H4 (cell line): Measurements from ENCODE around the gene RRBP1. TPM values are rescaled to one million over a fixed set of nuclear protein-coding genes. Genes with fewer than 3 reads are reported as not detected.

ENCODE experiments used
- DNase-seq: peaks from one replicate; pipeline ENCODE4 v3.0.0-alpha.2; 2015; ENCODE audit warnings: low spot score
- total RNA-seq: library from RNA; depleted of rRNA; stranded (reverse); fragments of >200 nt; shearing (Covaris generic); gene quantifications from 2 replicates; pipeline ENCODE4 v1.2.3, GENCODE V29; 2014

Gene RRBP1
- total RNA-seq, 1 experiment from 2014 or later, result 61.6 TPM

DNA sequence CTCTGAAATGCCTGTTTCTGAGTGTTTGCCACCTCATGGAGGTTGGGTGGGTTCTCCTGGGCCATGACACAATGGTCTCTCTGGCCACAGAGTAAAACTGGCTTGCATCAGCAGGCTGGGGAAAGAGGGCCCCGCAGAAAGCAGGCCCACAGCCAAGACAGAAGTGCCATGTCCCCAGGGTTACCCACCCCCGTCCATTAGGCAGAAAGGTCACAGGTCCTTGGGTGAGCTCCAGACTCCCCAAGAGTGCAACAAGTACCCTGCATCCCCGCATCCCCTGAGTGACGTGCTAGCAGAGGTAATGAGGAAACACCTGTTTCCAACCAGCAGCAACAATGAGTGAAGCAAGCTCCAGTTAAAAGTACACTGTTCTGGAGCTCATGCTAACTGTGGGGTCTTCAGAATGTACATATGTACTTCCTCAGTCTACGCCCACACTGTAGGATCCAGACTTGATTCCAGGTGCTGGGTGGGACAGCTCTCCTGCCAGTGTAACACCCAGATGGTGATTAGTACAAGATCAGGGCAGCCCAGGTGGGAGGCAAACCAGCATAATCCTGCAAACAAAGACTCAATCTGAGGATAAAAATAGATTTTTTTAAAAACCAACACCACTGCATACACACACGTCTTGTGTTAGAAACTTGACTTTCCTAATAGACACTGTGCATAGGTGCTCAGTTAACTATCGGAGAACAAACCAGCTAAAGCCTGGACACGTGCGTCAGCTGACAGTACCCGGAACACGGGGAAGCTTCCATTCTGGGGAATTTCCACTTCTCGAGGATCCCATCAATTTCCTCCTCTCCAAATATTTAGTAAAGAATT lies 31.5 kb downstream of the RRBP1 start:
- no peak for DNase-seq

DNA sequence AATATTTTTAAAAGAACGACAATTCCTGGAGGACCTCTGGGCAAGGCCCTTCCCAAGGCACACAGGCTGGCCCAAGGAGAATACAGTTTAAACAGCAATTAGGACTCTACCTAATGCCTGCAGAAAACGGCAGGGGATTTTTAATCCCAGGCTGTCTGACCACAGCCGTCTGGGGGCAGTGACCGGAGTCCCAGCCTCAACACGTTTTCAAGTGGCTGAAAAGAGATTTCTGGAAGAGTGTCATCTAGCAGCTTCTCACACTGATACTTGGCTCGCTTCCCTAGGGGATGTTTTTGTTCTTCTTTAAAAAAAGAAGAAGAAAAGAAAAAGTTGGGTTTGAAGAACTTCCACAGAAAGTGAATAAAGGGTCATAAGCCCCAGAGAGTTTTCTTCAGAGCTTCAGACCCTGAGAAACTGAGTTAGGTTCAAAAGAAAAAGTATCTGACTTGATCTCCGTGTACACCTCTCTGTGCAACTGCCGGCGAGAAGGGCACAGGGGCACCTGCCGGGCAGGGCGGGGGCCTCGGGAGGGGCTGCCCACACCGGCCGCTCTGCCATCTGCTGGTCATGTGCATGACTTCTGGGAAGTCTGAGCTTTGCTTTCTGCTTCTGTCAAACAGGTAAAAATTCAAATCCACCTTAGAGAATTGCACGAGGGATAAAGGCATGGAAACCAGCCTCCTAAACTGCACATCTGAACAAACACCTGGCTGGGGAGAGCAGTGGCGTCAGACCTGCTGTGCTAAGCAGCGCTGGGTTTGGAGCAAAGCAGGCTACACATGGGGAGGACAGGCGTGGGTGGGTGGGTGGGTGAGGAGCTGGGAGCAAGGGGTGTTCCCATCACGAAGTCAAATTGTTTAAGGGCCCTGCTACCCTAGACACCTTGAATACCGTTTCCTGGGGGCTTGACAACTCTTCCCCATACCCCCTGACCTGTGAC lies 33.0 kb downstream of the RRBP1 start:
- no peak for DNase-seq

DNA sequence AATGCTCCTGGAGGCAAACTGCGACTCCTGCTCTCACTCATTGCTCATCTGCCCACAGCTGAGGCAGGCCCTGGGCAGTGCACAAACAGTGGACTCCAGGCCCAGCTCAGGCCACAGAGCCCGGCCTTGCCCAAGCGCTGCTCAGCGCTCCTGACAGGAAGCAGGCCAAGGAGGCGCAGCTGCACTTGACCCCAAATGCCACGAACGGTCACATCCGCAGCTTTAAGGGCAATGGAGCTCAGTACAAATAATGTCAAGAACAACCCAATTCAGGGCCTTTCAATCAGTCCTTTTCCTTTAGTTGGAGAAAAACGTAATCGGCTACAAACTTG lies 33.8 kb downstream of the RRBP1 start:
- DNase-seq, result no peak

DNA sequence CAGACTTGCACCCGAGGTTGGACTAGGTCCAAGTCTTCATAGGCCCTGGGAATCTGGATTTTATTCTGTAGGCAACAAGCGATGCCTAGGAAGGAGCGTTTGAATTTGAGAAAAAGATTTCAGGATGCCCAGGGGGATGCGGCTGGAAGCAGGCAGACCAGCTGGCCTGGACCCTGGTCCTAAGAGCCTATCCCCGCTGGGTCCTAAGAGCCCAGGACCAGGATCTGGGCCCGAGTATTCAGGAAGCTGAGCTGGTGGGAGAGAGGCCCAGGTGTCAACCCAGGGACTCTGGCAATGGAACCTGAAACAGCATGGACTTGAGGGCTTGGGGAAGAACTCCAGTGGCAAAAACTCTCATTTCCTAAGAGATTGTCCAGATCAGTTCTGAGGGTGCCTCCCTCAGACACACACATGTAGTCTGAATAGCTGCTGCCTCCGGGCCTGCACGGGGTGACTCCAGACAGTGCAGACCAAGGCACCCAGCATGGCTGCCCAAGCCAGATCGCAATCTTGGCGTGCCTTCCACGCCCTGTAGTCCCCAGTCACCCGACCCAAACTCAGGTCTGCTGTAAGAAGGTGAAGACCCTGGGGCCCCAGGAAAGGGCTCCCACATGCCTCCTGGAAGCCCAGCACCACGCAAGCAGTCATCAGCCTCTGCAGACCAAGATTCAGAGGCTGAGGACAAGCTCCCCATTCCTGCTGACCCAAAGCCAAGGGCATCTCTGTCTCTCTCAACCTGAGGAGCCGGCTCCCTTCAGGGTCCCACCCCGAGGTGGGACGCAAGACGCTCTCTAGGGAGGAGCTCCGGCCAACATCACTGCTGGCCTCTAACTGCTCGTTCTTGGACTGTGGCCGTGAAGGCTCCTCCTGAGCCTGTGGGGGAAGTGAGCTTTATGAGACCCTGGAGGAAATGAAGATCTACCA lies 34.4 kb downstream of the RRBP1 start:
- no peak for DNase-seq

DNA sequence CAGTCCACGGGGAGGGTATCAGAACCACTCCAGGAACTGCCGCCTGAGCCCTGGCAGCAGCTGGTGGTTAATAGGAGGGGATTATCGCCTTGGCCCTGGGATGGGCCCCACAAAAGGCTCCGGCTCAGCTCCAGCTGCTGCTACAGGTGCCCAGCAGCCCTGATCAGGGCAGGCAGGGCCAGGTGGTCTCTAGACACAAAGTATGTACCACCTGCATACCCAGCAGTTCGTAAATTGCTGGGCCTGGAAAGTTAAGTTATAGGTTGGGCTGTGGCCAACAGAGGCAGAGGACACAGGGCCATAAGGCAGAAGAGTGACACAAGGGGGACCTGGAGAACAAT lies 35.1 kb downstream of the RRBP1 start:
- no peak for DNase-seq

DNA sequence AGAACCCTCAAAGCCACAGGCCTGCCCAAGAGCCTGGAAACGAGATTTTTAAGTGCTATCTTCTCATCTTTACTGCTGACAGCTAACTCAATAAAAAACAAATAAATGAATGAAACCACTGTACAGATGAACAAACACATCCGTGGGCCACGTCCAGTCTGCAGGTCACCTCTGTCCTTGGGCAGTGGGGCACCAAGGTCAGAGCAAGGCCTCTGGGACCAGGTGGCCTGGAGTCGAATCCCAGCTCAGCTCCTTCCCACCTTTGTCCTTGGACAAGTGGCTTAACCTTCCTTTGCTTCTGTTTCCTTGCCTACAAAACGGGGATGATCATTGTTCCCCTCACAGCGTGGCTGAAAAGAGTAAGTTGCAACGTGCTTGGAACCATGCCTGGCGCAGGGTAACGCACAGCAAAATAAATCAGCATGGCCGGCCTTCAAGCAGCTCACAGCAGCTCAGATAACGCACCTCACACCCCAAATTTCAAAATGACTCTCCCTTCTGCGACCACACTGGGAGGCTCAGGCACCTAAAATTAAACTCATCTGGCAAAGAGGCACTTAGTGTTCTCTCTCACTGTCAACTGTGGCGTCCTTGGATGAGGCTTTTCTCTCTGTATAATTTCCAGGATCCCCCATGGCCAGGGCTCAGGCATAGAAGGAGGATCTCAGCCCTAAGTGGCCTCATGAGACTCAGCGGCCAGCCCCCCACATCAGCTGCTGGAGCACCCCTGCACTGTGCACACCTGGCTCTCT lies 35.7 kb downstream of the RRBP1 start:
- DNase-seq, result no peak

DNA sequence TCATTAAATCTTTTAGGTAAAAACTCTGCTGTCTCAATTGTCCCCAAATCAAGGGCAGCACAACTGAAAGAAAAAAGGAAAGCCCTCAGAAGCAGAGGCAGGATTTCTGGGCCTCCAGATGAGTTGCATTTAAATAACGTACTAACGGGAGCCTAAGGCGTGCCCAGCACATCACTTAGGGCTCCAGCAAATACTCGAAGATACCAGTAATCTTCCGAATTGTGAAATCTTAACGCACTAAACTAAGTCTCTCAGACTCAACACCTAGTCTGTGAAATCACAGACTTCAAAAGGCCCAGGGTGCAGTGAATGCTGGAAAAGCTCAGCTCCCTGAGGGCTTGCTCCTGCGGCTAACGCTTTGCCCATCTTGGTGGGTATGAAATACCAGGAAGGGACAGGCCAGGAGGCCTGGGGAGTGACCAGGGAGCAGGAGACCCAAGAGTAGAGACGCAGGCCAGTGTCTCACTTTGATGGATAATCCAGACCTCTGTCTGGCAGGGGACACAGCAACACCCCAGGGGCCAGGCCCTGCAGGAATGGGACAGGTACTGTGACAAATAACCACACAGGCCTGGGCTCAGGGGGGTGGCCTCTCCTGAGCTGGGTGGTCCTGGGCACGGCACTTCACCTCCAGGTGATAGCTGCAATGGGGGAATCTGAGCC lies 36.4 kb downstream of the RRBP1 start:
- no peak for DNase-seq

DNA sequence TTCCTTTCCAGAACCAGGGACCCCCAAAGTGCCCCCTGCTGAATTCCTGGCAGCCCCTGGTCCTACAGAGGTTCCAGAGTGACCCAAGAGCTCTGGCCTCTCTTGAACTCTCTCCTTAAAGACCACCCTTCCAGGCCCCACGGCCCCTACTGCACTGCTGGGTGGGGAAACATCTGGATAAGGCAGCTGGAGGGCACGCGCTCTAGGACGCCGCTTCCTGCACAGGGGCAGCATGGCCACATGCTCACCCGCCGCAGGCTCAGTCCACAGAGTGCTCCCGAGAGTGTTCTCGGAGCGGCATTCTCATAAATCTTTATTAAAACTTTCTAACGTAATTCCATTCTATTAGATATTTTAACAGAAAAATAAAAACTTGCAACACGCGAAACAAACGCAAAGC lies 37.0 kb downstream of the RRBP1 start:
- no peak for DNase-seq

DNA sequence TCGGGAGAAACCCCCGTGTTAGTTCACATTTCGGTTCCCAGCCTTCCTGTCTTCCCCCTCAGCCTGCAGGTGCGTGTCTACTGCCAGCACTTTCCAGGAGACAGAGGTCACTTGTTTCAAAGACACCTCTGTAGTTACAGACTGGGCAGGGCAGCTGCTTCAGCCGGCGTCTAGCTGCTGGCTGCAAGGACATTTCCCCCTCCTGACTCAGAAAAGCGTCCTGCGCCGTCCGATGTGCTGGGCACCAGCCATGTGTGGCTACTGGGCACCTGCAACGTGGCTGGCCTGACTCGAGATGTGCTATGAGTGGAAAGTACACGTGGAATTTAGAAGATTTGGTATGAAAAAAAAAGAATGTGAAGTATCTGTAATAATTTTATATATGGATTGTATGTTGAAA lies 37.6 kb downstream of the RRBP1 start:
- no peak for DNase-seq

DNA sequence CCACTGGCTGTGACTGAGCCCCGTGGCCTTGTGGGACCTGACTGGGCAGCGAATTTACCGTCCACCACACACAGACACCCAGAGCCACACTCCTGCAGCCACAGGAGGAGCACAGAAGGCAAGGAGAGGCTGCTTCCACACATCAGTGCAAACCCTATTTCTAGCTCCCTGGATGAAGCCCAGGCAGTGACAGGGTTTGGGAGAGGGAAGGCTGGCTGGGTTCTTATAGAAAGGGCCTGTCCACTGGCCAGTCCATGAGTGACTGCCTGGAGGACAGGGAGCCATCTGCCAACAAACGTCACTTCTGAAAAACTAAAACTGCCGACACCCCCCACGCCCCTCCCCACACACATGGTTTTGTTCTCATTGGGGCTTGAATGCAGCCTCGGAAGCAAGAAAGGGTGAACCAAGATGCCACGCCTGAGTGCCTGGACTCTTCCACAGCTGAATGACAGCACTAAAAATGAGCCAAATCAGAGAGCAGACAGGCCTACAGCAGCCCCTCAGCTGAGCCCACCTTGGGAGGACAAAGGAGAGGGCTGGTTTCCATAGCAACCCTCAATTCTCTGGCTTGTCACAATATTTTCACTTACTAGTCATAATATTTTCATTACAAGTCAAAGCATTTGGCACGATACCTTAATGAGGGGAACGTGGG lies 38.4 kb downstream of the RRBP1 start:
- DNase-seq, result no peak

DNA sequence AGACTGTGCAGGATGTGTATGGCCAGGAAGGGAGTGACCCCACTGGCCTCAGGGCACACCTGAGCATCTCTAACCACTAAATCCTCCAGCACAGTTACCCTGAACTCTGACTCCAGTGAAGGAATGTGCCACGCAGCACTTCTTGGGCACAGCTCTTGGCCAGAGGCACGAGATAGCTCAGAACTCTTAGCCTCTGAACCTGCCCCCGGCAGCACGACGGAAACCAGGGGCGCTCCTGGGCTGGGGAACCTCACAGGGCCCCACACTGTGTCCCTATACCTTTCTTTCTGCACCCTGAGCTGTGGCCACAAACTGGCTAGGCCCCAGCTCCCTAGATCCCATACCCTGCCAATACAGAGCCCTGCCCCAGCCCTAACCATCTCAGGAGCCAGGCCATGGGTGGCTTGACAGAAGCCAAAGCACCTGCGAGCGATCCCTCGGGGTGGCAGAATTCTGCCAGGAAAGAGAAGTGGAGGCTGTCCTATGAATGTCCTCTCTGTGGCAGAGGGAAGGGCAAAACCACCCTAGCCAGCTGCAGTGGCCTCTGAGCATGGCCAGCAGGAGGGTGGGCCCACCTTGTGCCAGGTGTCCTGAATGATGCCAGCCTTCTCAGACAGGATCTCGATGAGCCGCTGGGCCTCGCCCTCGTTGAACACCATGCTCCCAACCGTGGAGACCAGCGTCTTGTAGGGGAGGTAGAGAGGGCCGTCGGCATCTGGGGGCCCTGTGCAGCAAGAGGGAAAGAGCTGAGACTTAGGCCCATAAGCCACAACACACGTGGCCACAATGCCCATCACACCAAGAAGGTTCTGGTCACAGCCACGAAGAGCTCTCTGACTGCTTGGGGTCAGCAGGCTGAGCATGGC lies 39.4 kb downstream of the RRBP1 start:
- DNase-seq, result no peak

DNA sequence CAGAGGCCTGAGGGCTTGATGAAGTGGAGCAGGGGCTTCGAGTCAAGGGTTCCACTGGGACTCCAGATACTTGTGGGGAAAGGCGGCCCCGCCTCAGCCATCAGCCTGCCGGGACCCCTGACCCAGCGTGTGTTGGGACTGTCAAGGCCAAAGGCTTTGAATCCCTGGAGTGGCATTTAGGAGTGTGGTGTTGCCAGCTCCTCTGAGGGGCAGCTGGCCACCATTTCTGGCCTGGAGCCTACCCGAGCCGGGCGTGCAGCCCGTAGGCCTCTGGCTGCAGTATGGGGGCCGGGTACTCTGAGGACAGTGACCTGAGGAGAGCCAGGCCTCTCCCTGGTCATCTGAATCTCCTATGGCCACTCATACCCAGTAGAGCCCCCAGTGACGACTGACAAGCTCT lies 40.0 kb downstream of the RRBP1 start:
- DNase-seq, result no peak

DNA sequence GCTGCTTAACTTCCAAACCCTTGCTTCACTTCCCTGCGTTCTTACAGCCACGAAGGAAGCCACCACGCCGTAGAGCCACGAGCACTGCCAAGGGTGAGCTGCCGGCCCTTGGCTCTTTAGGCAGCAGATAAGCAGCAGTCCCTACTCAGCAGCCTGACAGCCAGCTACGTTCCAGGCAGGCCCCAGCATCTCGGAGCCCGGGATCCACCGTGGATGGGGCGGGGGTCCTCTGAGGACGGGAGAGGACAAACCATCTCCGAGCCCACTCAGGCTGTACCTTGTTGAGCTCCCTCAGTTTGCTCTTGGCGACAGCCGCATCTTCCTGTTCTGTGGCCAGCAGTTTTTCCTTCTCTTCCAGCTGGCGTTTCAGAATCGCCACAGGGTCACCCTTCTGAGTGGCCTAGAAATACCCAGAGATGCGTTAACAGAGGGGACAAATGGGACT lies 40.5 kb downstream of the RRBP1 start:
- DNase-seq, result no peak

DNA sequence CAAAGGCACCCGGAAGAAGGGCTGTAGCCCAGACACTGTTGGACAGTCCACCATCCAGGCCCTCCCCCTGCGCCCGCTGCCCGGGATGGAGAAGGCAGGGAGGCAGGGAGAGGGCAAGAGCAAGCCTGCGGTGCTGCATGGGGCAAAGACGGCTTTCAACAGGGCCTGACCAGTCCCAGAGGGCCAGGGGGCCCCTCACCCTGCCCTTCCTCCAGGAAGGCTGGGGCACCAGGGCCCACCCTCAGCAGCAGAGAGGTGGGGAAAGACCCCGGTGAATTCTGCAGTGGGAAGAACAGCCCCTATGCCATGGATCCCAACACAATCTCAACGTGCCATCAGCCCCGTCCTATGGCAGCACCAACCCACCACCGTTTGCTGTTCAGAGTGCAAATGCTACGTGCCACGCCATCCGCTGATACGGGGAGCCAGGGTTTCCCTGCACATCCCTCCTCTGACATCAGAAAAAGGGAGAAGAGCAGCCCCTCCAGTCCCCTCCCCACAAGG lies 41.1 kb downstream of the RRBP1 start:
- DNase-seq, result no peak

DNA sequence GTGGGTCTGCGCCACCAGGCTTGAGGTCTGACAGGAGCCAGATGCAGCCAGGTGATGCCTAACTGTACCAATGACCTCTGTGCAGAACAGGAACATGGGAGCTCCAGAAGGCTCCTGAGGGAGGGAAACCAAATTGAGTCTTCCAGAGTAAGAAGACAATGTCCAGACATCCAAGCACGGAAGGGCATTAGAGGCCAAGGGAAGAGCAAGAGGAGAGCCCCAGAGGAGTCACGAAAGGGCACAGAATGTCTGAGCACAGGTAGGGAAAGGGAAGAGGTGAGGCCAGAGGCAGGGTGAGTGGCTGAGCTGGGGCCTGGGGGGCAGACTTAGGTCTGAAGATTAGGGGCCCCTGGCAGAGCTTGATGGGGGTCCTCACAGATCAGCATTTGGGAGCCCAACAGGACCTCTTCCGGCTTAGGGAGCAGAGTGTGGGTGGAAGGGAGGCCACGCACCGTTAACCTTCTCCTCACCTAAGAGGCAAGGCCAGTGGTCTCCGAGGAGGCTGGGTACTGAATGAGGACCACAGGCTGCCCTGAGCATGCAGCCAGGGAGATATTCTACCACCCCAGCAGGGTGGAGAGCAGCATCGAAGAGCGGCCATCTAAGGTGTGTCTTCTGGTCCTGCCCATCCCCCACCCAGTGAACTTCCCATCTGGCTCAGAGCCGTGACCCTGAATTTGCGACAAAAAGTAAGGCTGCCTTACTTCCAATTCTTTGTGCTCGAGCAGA lies 41.7 kb downstream of the RRBP1 start:
- DNase-seq, result no peak

DNA sequence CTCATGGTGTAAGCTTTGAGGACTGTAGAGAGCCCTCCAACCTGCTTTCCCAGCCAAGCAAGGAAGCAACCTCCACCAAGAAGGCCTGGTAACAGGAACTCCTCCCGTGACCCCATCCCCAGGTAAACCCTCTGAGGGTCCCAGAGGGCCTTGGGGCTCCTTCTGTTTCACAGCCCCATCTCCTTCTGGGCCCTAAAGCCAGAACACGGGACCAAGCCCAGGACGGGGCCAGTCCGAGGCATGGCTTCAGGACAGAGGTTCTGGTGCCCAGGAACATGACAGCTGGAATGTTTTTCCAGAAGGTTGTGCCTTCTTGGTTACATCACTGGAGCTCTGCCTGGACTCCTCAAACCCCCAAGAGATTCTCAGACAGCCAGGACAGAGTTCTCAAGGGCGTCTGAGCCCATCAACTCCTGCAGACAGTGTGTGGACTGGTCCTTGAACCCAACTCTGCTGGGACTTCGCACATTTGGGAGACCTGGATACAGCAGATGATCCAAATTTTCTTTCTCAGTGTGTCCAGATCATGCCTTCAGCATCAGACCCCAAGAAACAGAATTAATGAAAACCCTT lies 43.1 kb downstream of the RRBP1 start:
- no peak for DNase-seq

DNA sequence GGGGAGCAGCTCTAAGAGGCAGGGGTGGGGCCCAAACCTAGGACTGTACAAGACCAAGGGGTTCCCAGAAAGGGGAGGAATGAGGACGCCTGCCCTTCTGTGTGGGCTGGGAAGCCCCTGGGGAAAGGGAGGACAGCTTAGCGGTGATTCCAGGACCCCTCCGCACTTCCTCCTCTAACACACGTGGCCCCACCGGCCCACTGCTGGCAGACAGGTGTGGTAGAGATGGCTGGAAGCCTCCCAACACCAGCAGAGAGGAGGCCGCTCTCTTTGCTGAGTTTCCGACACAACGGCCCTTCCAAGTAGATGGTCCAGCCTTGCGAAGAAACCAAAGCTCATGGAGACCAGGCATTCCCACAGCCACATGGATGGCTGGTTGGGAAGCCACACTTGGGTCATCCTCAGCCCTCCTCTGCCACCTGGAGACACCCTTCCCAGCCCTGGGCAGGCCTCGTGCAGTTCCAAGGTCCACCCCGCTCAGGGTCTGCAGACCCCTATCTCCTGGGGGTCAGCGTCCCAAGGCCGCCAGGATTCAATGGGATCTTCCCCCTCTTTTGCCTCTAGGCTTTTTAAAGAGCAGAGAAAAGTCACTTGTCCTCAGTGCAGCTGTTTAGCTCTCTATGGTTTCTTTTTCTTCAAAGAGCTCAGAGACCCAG lies 43.9 kb downstream of the RRBP1 start:
- DNase-seq, result no peak
